Muscle of leg (tissue), 11 donors: ENCODE results near the gene DSCAM. TPM values are rescaled to one million over a fixed set of nuclear protein-coding genes. Genes with fewer than 3 reads are reported as not detected.

Experiments used
- DNase-seq: peaks from one replicate; pipeline ENCODE4 v3.0.0; 2013
- H3K27ac ChIP-seq: one replicate; pipeline ENCODE4 v1.5.1; 2013; ENCODE audit warnings: mild to moderate bottlenecking, low read length, control low read depth
- H3K27me3 ChIP-seq: one replicate; pipeline ENCODE4 v1.6.1; 2013; ENCODE audit warnings: low read length; ENCODE audit not compliant: control insufficient read depth, insufficient read depth
- H3K36me3 ChIP-seq: one replicate; pipeline ENCODE4 v1.6.1; 2013; ENCODE audit warnings: low read length; ENCODE audit not compliant: control insufficient read depth, insufficient read depth
- H3K4me1 ChIP-seq: one replicate; pipeline ENCODE4 v1.6.1; 2013; ENCODE audit warnings: low read length; ENCODE audit not compliant: control insufficient read depth, insufficient read depth
- H3K4me3 ChIP-seq: one replicate; pipeline ENCODE4 v1.5.1; 2013; ENCODE audit warnings: low read length, control low read depth
- H3K9me3 ChIP-seq: replicated peaks from 2 replicates; pipeline ENCODE4 v1.6.1; 2013; ENCODE audit warnings: low read depth, low read length; ENCODE audit not compliant: control insufficient read depth
- WGBS: methylation state at CpG from one replicate; pipeline ENCODE4 v1.1.5; 2013; ENCODE audit warnings: missing lambda C conversion rate; ENCODE audit not compliant: insufficient coverage; 5-methylcytosine and 5-hydroxymethylcytosine counted together
- polyA plus RNA-seq, 8 donors: library from polyadenylated mRNA; unstranded; fragments of 120-200 nt; gene quantifications; one replicate each; pipeline versions ENCODE4 v1.2.1 to v1.2.3, GENCODE V29; 2013; ENCODE audit warnings: inconsistent platforms in 1 of 8, low replicate concordance in 1 of 8; ENCODE audit not compliant: insufficient read length in 8 of 8, insufficient read depth in 1 of 8
- total RNA-seq: library from RNA; stranded (reverse); fragments of 120-200 nt; gene quantifications from one replicate; pipeline ENCODE4 v1.2.4, GENCODE V29; 2013

Gene DSCAM
- total and polyA plus RNA-seq, 9 donors = 0.89 to 2.0 (median 1.3) TPM

DNA sequence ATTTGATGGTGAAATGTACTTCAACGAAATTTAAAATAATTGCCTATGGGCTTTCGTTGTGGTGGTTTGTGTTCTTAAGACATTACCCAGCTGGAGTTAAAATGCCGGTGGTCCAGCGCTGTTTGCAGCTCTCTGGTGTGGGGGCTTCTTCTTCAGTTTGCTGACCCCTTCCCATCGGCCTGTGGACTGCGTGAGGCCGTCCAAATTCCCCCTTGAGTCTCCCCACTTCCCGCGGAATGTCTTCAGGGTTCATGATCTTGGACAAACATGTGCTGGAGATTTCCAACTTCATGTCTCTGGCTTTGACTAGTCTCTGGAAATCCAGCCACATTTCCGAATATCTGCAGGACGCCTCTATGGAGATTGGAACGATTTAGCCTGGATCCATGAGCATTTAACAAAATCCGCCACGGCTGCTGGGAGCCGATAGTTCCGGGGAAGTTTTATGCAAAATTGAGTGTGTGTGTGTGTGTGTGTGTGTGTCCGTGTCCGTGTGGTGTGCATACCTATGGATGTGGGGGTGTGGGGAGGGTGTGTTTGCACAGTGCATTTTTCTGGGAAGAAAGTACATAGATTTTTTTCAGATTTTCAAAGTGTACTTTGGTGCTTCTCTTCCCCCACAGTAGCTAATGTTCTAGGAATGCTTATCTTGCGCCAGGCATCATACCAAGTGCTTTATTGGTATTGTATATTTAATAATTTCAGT, 862.5 kb downstream of the DSCAM start:
- Histone ChIP-seq H3K4me3 (no peak overlapping the region), H3K27me3 (peaks cover 20% of the 10 kb centered on the region), H3K36me3 (no peaks in the 10 kb centered on the region), H3K4me1 (peaks cover 6% of the 10 kb centered on the region), H3K9me3 (no peaks in the 10 kb centered on the region), H3K27ac (peak overlapping the region; percentile 9)
- peak; percentile 83 for DNase-seq
- WGBS = 49% methylated on average over 14 of the region's 19 CpGs

DNA sequence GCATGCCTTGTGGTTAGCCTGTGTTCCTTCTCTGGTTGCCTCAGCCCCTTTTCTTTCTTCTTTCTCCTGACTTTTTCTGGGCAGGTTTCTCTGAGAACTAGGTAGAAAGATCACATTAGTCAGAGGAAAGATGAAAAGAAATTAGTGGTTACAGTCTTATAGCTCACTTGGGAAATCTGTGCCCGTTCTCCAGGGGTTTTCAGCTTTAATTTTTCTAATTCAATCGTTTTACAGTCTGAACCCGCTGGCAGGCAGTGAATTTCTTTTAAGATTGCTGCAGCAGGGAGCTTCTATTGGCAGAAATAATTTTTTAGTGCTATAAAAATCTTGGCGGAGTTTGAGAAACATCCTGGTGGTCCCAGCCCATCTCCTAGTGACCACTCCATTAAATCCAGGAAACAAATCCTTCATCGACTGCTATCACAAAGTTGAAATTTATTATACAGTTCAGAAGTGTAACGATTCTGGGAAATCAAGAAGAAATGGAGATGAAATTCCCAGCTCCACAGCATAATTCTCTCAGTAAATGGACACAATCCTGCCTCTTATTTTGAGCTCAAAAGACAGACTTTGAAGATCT, 866.6 kb downstream of the DSCAM start:
- Histone ChIP-seq H3K9me3 (no peaks in the 10 kb centered on the region), H3K4me1 (peaks cover 6% of the 10 kb centered on the region), H3K4me3 (no peak overlapping the region), H3K36me3 (no peaks in the 10 kb centered on the region), H3K27me3 (peaks cover 43% of the 10 kb centered on the region), H3K27ac (no peak overlapping the region)
- peak; percentile 65 for DNase-seq
- no CpG with 5 or more reads among the region's 6 CpGs for WGBS

DNA sequence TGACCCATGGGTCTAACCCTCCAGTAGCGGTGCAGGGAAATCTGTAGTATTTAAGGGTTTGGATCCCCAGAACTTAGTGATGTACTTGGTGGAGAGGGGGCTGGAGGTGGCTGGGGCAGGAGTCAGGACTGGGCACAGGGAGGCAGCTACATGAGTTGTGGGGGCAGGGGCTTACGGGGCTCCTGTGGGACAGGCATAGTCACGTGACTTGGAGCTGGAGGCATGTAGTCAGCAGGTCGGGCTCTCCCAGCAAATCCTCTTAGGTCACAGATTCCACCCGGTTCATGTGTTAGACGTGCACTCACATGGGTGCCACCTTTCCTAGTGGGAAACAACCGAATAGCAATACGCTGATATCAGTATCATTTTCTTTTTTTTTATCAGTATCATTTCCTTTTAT, 867.6 kb downstream of the DSCAM start:
- no peaks in the 10 kb centered on the region for H3K36me3 ChIP-seq
- WGBS = 85% methylated on average over 6 of the region's 8 CpGs
- H3K4me3 ChIP-seq = no peak overlapping the region
- peaks cover 43% of the 10 kb centered on the region for H3K27me3 ChIP-seq
- DNase-seq = no peak
- no peak overlapping the region for H3K27ac ChIP-seq
- H3K9me3 ChIP-seq = no peaks in the 10 kb centered on the region
- peaks cover 1% of the 10 kb centered on the region for H3K4me1 ChIP-seq

GRCh38 chr21:39976800-39977199, 870.2 kb downstream of the DSCAM start:
- H3K9me3 ChIP-seq = no peaks in the 10 kb centered on the region
- 86% methylated on average over 1 of the region's 5 CpGs for WGBS

GRCh38 chr21:39972976-39973770, 873.8 kb downstream of the DSCAM start:
- H3K36me3 ChIP-seq = no peaks in the 10 kb centered on the region
- H3K27ac ChIP-seq = no peak overlapping the region
- H3K4me1 ChIP-seq = peaks cover 4% of the 10 kb centered on the region
- no peaks in the 10 kb centered on the region for H3K9me3 ChIP-seq
- H3K27me3 ChIP-seq = peaks cover 59% of the 10 kb centered on the region
- 37% methylated on average over 12 of the region's 14 CpGs for WGBS
- DNase-seq = peak; percentile 66
- no peak overlapping the region for H3K4me3 ChIP-seq

More at GRCh38 chr21:39976800-39977199, 870.2 kb downstream of the DSCAM start:
- no peak for DNase-seq
- Histone ChIP-seq H3K4me1 (peaks cover 4% of the 10 kb centered on the region), H3K27ac (no peak overlapping the region), H3K4me3 (no peak overlapping the region), H3K27me3 (peaks cover 52% of the 10 kb centered on the region), H3K36me3 (no peaks in the 10 kb centered on the region)

GRCh38 chr21:39972471-39972870, 874.5 kb downstream of the DSCAM start:
- Histone ChIP-seq H3K4me3 (no peak overlapping the region), H3K27me3 (peaks cover 52% of the 10 kb centered on the region), H3K4me1 (peaks cover 4% of the 10 kb centered on the region), H3K36me3 (no peaks in the 10 kb centered on the region), H3K9me3 (no peaks in the 10 kb centered on the region), H3K27ac (no peak overlapping the region)
- 31% methylated on average over 2 of the region's 4 CpGs for WGBS
- DNase-seq = no peak

DNA sequence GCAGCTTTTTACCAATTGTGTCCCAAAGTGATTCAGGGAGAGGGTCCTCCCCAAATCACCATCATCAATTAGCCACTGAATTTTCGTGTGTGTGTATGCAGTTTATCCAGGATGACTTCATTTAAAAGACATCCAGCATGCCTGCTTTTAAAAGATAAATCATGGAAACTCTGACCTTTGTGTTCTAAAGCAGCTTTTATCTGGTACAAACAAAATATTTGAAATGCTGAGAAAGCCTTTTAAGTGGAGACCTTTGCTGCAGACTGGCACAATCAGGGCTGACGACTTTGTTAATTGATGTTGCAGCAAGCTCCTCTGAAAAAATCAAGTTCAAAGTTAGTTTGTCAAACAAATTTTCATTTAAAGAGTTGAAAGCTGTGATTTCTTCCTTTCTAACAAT, 875.0 kb downstream of the DSCAM start:
- peaks cover 4% of the 10 kb centered on the region for H3K4me1 ChIP-seq
- peaks cover 49% of the 10 kb centered on the region for H3K27me3 ChIP-seq
- no peaks in the 10 kb centered on the region for H3K9me3 ChIP-seq
- no peak overlapping the region for H3K27ac ChIP-seq
- no CpG with 5 or more reads among the region's 2 CpGs for WGBS
- no peak overlapping the region for H3K4me3 ChIP-seq
- DNase-seq = no peak
- no peaks in the 10 kb centered on the region for H3K36me3 ChIP-seq

- Histone ChIP-seq H3K4me1 (peaks cover 4% of the 10 kb centered on the region), H3K27me3 (peaks cover 34% of the 10 kb centered on the region), H3K27ac (no peak overlapping the region), H3K36me3 (no peaks in the 10 kb centered on the region), H3K9me3 (no peaks in the 10 kb centered on the region), H3K4me3 (no peak overlapping the region)
- WGBS = 84% methylated on average over 5 of the region's 8 CpGs
- no peak for DNase-seq
Measured at GRCh38 chr21:39969691-39970364, 877.1 kb downstream of the DSCAM start.

- H3K27me3 ChIP-seq = peaks cover 27% of the 10 kb centered on the region
- DNase-seq = no peak
- H3K27ac ChIP-seq = no peak overlapping the region
- WGBS = 63% methylated on average over 1 of the region's 2 CpGs
- H3K36me3 ChIP-seq = no peaks in the 10 kb centered on the region
- H3K4me3 ChIP-seq = no peak overlapping the region
- no peaks in the 10 kb centered on the region for H3K9me3 ChIP-seq
- peaks cover 2% of the 10 kb centered on the region for H3K4me1 ChIP-seq
Measured at GRCh38 chr21:39968010-39968409, 878.9 kb downstream of the DSCAM start.

DNA sequence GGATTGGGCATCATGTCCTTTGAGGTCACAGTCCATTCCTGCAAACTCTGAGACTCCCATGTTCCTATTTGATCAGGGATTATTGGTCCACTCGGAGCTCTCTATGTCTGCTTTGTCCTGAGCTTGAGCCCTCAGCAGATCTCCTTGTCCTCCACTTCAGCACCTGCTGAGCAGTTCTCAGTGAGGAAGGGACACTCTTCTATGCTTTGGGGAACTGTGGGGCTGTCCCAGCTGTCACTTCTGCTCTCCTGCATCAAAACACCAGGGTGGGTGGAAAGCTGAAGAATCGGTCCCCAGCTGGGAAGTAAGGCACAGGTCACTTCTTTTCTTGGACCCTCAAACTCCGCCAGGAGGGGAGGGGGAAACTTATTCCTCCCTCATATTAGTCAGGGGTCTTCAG, 880.2 kb downstream of the DSCAM start:
- Histone ChIP-seq H3K27ac (no peak overlapping the region), H3K9me3 (no peaks in the 10 kb centered on the region), H3K27me3 (peaks cover 19% of the 10 kb centered on the region), H3K4me1 (no peaks in the 10 kb centered on the region), H3K4me3 (no peak overlapping the region), H3K36me3 (no peaks in the 10 kb centered on the region)
- DNase-seq = no peak
- no CpG with 5 or more reads among the region's 3 CpGs for WGBS
